Muscle of back (tissue), 11 donors: ENCODE results near the gene NEU2. TPM values are rescaled to one million over a fixed set of nuclear protein-coding genes. Genes with fewer than 3 reads are reported as not detected.
"Not testable (repeated sequence)": the region's sequence is repeated elsewhere in the genome, so short reads cannot be mapped to it uniquely, and the experiment has no call there.

Experiments
- DNase-seq, 3 donors: peaks; one replicate each; pipeline versions ENCODE4 v3.0.0 to v3.0.0-alpha.2; 2013
- polyA plus RNA-seq, 10 donors: library from polyadenylated mRNA; unstranded; fragments of 120-200 nt; gene quantifications; one replicate each; pipeline ENCODE4 v1.2.1, GENCODE V29; 2013; ENCODE audit not compliant: insufficient read length in 10 of 10

The NEU2 gene
- polyA plus RNA-seq, 10 donors: not detected

- no peak for DNase-seq
Observed at GRCh38 chr2:233056961-233057605, 24.6 kb downstream of the NEU2 start.

- no peak for DNase-seq
Observed at GRCh38 chr2:233058717-233059546, 26.5 kb downstream of the NEU2 start.

GRCh38 chr2:233059547-233059796 lies 27.0 kb downstream of the NEU2 start:
- no peak for DNase-seq

- DNase-seq: peak in 1 of 3 donors; percentile 65
Observed at GRCh38 chr2:233059797-233060500, 27.5 kb downstream of the NEU2 start, which contains the start of gene INPP5D. Gene INPP5D (plus strand): TSS chr2:233060342. CDS start chr2:233060479, 137 bp downstream.

GRCh38 chr2:233060501-233060979 lies 28.1 kb downstream of the NEU2 start:
- DNase-seq: no peak

GRCh38 chr2:233060980-233061590 lies 28.6 kb downstream of the NEU2 start:
- DNase-seq: no peak

- DNase-seq: peak; percentile 41 to 66 (median 48)
Observed at GRCh38 chr2:233061591-233062450, 29.3 kb downstream of the NEU2 start.

GRCh38 chr2:233062451-233062850 lies 30.0 kb downstream of the NEU2 start:
- no peak for DNase-seq

GRCh38 chr2:233062946-233063268 lies 30.4 kb downstream of the NEU2 start:
- DNase-seq: no peak

- DNase-seq: no peak
Observed at GRCh38 chr2:233063269-233063975, 30.9 kb downstream of the NEU2 start.

GRCh38 chr2:233063976-233064411 lies 31.5 kb downstream of the NEU2 start:
- DNase-seq: no peak

- DNase-seq: no peak
Observed at GRCh38 chr2:233064530-233065199, 32.2 kb downstream of the NEU2 start.

- DNase-seq: not testable (repeated sequence)
Observed at GRCh38 chr2:233065200-233065589, 32.7 kb downstream of the NEU2 start.

- no peak for DNase-seq
Observed at GRCh38 chr2:233065954-233066470, 33.5 kb downstream of the NEU2 start.

- no peak for DNase-seq
Observed at GRCh38 chr2:233068762-233069418, 36.4 kb downstream of the NEU2 start.

GRCh38 chr2:233072838-233073237 lies 40.4 kb downstream of the NEU2 start:
- no peak for DNase-seq

- no peak for DNase-seq
Observed at GRCh38 chr2:233074106-233074505, 41.6 kb downstream of the NEU2 start.

- DNase-seq: no peak
Observed at GRCh38 chr2:233075141-233075965, 42.9 kb downstream of the NEU2 start.
